Common myeloid progenitor, CD34-positive (primary cell): ENCODE data around the gene UBE2D4.
"Not testable (repeated sequence)": the region's sequence is repeated elsewhere in the genome, so short reads cannot be mapped to it uniquely, and the experiment has no call there.

ENCODE experiments used
- CTCF ChIA-PET: fragments of 350-600 bp; sonication (Branson Sonifier 250); formaldehyde crosslinking; loops from one replicate; lab custom pipeline; 2021; ENCODE audit warnings: antibody characterized with exemption; lab: Charles Lee
- POLR2A ChIA-PET: fragments of 350-600 bp; sonication (Branson Sonifier 250); formaldehyde crosslinking; loops from one replicate; lab custom pipeline; 2021; ENCODE audit warnings: antibody characterized with exemption; lab: Charles Lee
- DNase-seq, 3 donors: peaks; one replicate each; pipeline versions ENCODE4 v3.0.0 to v3.0.0-alpha.2; 2013
- H3K27ac ChIP-seq, 2 experiments: 1 replicate in 1 of 2; 2 replicates in 1 of 2; pipeline ENCODE4 v1.7.0; 2013; ENCODE audit warnings: inconsistent platforms in 2 of 2, low read length in 2 of 2, mild to moderate bottlenecking in 2 of 2, low read depth in 1 of 2, moderate library complexity in 1 of 2; ENCODE audit not compliant: severe bottlenecking in 2 of 2, insufficient read depth in 1 of 2, poor library complexity in 1 of 2
- H3K27me3 ChIP-seq, 5 experiments: replicated peaks in 2 of 5; 1 replicate in 3 of 5; 2 replicates in 2 of 5; pipeline versions ENCODE4 v1.6.1 to v1.7.0; 2013; ENCODE audit warnings: low read length in 4 of 5, mild to moderate bottlenecking in 2 of 5, moderate library complexity in 2 of 5, inconsistent platforms in 1 of 5; ENCODE audit not compliant: insufficient read depth in 5 of 5, control insufficient read depth in 4 of 5
- H3K36me3 ChIP-seq, 4 experiments: 1 replicate in 2 of 4; 2 replicates in 2 of 4; pipeline versions ENCODE4 v1.6.1 to v1.7.0; 2013; ENCODE audit warnings: low read length in 3 of 4, control low read depth in 1 of 4, mild to moderate bottlenecking in 1 of 4; ENCODE audit not compliant: control insufficient read depth in 4 of 4, insufficient read depth in 4 of 4
- H3K4me1 ChIP-seq, 4 experiments: 1 replicate in 3 of 4; 2 replicates in 1 of 4; pipeline versions ENCODE4 v1.6.1 to v1.7.1; 2013; ENCODE audit warnings: low read length in 3 of 4, mild to moderate bottlenecking in 3 of 4, control low read depth in 1 of 4, inconsistent platforms in 1 of 4, moderate library complexity in 1 of 4; ENCODE audit not compliant: control insufficient read depth in 4 of 4, insufficient read depth in 4 of 4; ENCODE audit errors: control extremely low read depth in 1 of 4
- H3K4me3 ChIP-seq, 7 experiments: 1 replicate in 4 of 7; 2 replicates in 3 of 7; pipeline versions ENCODE4 v1.5.1 to v1.7.0; 2013; ENCODE audit warnings: mild to moderate bottlenecking in 7 of 7, low read length in 6 of 7, moderate library complexity in 6 of 7, inconsistent platforms in 2 of 7, low read depth in 2 of 7, control low read depth in 1 of 7; ENCODE audit not compliant: insufficient read depth in 4 of 7, control insufficient read depth in 1 of 7; ENCODE audit errors: extremely low read depth in 1 of 7
- H3K9me3 ChIP-seq, 5 experiments: 1 replicate in 4 of 5; 2 replicates in 1 of 5; pipeline versions ENCODE4 v1.6.1 to v1.7.1; 2013; ENCODE audit warnings: low read length in 4 of 5, mild to moderate bottlenecking in 2 of 5, inconsistent platforms in 1 of 5, low read depth in 1 of 5, moderate library complexity in 1 of 5; ENCODE audit not compliant: control insufficient read depth in 4 of 5, insufficient read depth in 2 of 5; ENCODE audit errors: control extremely low read depth in 1 of 5
- WGBS: methylation state at CpG from one replicate; pipeline ENCODE4 v1.1.5; 2013; ENCODE audit not compliant: insufficient coverage; 5-methylcytosine and 5-hydroxymethylcytosine counted together

The UBE2D4 gene

DNA sequence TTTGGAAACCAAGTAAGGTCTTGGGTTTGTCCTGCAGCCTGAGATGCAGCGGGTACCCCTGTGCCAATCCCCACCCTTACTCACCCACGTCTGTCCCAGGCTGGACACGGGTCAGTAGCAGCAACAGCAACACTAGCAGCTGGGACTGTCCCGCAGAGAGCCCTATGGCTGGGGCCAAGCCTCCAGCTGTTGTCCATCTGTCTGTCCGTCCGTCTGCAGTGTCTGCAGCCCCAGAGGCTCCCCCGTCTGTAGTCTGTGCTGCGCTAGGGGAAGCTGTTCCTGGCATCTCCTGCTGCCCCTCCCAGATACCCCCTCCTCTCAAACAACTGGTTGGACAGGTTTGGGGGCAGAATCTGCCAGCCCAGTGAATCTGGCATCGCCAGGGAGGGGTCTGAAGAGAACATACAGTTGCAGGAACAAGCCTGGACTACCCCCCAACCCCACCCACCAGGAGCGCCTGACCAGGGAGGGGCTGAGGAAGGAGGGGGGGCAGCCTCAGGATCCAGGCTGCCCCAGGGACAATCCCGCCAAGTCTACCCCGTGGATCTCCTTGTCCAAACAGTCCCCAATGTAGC is 63.9 kb downstream of the UBE2D4 start:
- H3K4me1 ChIP-seq, CTCF ChIA-PET, H3K4me3 ChIP-seq, H3K9me3 ChIP-seq, POLR2A ChIA-PET, H3K27ac ChIP-seq, H3K36me3 ChIP-seq, H3K27me3 ChIP-seq, DNase-seq: not testable (repeated sequence)
- WGBS = 98% methylated on average over 5 of the region's 12 CpGs

DNA sequence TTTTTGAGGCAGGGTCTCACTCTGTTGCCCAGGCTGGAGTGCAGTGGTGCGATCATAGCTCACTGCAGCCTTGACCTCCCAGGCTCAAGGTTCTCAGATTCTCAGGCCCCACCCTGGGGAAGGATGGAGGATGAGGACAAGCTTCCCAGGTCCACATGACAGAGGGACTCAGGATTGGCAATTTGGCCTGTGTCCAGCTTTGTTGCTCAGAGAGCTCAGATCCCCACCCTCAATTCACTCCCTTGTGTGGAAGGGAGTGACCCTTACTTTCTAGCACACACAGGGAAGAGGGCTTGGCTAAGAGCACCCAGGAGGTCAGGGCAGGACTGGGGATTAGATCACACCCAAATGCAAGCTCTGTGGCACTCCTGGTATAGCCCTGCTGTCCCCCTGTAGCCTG is 64.6 kb downstream of the UBE2D4 start:
- H3K9me3 ChIP-seq, DNase-seq, H3K27me3 ChIP-seq, H3K27ac ChIP-seq, POLR2A ChIA-PET, CTCF ChIA-PET, H3K4me1 ChIP-seq, H3K4me3 ChIP-seq, H3K36me3 ChIP-seq: not testable (repeated sequence)
- WGBS = no CpG with 5 or more reads among the region's 1 CpG

DNA sequence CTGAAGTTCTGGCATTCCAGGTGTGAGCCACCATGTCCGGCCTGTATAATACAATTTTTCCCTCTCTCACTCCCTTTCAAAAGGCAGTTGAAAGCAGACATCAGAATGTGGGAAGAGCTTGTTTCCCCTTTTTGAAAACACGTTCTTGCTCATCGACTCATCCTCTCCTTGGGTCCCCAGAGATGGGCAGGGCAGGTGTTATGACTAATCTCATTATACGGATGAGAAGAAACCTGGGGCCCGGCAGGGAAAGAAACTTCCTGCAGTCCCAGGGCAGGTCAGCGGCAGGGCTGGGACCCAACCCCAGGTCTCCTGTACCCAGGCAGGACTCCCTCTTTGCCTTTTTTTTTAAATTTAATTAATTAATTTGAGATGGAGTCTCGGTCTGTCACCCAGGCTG is 66.7 kb downstream of the UBE2D4 start:
- DNase-seq, CTCF ChIA-PET, H3K27me3 ChIP-seq, H3K9me3 ChIP-seq, H3K4me3 ChIP-seq, H3K27ac ChIP-seq, H3K36me3 ChIP-seq, H3K4me1 ChIP-seq, POLR2A ChIA-PET: not testable (repeated sequence)
- WGBS = 100% methylated on average over 1 of the region's 7 CpGs

DNA sequence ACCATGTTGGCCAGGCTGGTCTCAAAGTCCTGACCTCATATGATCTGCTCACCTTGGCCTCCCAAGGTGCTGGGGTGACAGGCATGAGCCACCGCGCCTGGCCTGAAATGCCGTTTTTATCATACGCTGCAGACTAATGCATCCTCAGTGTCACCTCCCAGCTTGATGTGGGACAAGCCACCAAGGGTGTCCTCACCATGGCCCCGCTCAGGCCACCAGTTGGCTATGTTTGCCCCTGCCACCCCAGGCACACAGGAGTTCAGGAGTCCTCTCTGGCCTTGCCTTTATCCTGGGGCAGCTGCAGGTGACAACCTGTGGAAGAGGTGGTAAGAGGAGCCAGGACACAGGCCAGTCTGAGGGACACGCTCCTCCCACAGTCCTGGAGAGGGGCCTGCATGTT is 68.4 kb downstream of the UBE2D4 start:
- 80% methylated on average over 1 of the region's 6 CpGs for WGBS
- POLR2A ChIA-PET, H3K9me3 ChIP-seq, H3K27ac ChIP-seq, H3K4me1 ChIP-seq, H3K27me3 ChIP-seq, CTCF ChIA-PET, H3K36me3 ChIP-seq, DNase-seq, H3K4me3 ChIP-seq: not testable (repeated sequence)

DNA sequence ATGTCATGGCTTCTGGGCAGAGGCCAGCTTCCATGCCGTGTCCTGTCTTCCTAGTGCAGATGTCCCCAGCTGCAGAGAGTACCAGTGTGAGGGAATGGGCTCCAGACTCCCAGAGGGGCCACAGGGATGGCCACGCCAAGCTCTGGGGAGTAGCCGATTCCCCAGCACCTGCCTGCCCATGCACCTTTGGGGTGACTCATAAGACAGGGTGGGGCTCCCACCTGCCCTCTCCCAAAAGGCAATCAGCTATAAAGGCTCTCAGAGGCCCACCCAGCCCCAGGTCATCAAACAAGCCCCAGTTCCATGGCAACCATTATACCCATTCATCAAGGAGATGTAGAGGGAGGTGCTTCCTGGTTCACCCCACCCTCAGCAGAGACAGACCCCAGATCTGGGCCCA is 71.3 kb downstream of the UBE2D4 start, which contains the start of gene SPDYE1:
Gene SPDYE1, plus strand, starts transcription at position 366 of the 400 bp plus-strand sequence. CDS start 2,053 bp downstream, outside the sequence.
- H3K4me1 ChIP-seq, H3K4me3 ChIP-seq, H3K9me3 ChIP-seq, POLR2A ChIA-PET, H3K27me3 ChIP-seq, CTCF ChIA-PET, DNase-seq, H3K36me3 ChIP-seq, H3K27ac ChIP-seq: not testable (repeated sequence)
- no CpG with 5 or more reads among the region's 3 CpGs for WGBS
